Thoracic aorta (tissue), 2 donors: Measurements from ENCODE around the gene LCMT1. TPM values are rescaled to one million over a fixed set of nuclear protein-coding genes. Genes with fewer than 3 reads are reported as not detected.

ENCODE experiments used
- ATAC-seq: fragments of 150-250 bp; one replicate; pipeline ENCODE4 v1.8.0; 2017; ENCODE audit warnings: low read depth; ENCODE audit not compliant: insufficient number of reproducible peaks, low FRiP score
- DNase-seq: peaks from one replicate; pipeline ENCODE4 v3.0.0-alpha.2; 2020; ENCODE audit warnings: low spot score
- H3K27ac ChIP-seq, 2 donors: fragments of 200-600 bp; sonication (generic); 1 replicate in 1 of 2; 2 replicates in 1 of 2; pipeline ENCODE4 v1.5.1; 2016; ENCODE audit warnings: mild to moderate bottlenecking in 2 of 2, moderate library complexity in 2 of 2
- H3K27me3 ChIP-seq: fragments of 200-600 bp; sonication (generic); replicated peaks from 2 replicates; pipeline ENCODE4 v1.6.0; 2016; ENCODE audit warnings: mild to moderate bottlenecking; ENCODE audit not compliant: insufficient read depth
- H3K36me3 ChIP-seq: fragments of 200-600 bp; sonication (generic); one replicate; pipeline ENCODE4 v1.5.1; 2016
- H3K4me1 ChIP-seq, 2 donors: fragments of 200-600 bp; sonication (generic); 1 replicate in 1 of 2; 2 replicates in 1 of 2; pipeline versions ENCODE4 v1.5.1 to v1.6.0; 2016; ENCODE audit warnings: low read depth in 2 of 2, mild to moderate bottlenecking in 1 of 2; ENCODE audit not compliant: control insufficient read depth in 1 of 2
- H3K4me3 ChIP-seq: fragments of 200-600 bp; sonication (generic); 2 replicates; pipeline ENCODE4 v1.5.1; 2016; ENCODE audit warnings: mild to moderate bottlenecking
- H3K9me3 ChIP-seq: fragments of 200-600 bp; sonication (generic); 2 replicates; pipeline ENCODE4 v1.5.1; 2016
- total RNA-seq, 2 donors: library from RNA; depleted of rRNA; stranded (reverse); fragments of >200 nt; gene quantifications; one replicate each; pipeline versions ENCODE4 v1.1.0 to v1.2.3, GENCODE V29; 2016
- TF ChIP-seq, protein P1 (sequence below): fragments of 200-600 bp; sonication (generic); IDR thresholded peaks from one replicate; pipeline ENCODE4 v1.5.1; 2019; ENCODE audit warnings: antibody characterized with exemption

Gene LCMT1
- total RNA-seq, 2 donors from 2014 or later: 31.0 to 42.5 TPM

DNA sequence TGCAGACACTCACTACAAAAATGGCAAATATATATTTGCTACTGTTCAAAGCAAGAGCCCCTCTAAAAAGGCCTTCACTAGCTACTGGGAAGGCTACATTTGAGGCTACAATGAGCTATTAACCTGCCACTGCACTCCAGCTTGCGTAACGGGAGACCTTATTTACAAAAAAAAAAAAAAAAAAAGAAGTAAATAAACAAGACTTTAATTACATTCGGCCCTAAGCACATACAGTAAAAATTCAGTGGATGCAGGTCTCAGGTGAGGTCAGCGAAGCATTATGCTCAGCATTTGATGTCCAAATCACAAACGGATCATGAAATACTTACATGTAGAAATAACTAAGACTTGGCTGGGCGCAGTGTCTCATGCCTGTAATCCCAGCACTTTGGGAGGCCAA, 26.7 kb upstream of the LCMT1 start:
- no peak overlapping the region for H3K27ac ChIP-seq
- TF ChIP-seq, protein P1, sequence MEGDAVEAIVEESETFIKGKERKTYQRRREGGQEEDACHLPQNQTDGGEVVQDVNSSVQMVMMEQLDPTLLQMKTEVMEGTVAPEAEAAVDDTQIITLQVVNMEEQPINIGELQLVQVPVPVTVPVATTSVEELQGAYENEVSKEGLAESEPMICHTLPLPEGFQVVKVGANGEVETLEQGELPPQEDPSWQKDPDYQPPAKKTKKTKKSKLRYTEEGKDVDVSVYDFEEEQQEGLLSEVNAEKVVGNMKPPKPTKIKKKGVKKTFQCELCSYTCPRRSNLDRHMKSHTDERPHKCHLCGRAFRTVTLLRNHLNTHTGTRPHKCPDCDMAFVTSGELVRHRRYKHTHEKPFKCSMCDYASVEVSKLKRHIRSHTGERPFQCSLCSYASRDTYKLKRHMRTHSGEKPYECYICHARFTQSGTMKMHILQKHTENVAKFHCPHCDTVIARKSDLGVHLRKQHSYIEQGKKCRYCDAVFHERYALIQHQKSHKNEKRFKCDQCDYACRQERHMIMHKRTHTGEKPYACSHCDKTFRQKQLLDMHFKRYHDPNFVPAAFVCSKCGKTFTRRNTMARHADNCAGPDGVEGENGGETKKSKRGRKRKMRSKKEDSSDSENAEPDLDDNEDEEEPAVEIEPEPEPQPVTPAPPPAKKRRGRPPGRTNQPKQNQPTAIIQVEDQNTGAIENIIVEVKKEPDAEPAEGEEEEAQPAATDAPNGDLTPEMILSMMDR: no peak
- H3K4me3 ChIP-seq: no peak overlapping the region
- ATAC-seq (no peak), DNase-seq (no peak)
- no peaks in the 10 kb centered on the region for H3K4me1 ChIP-seq
- H3K36me3 ChIP-seq: no peaks in the 10 kb centered on the region
- no peaks in the 10 kb centered on the region for H3K9me3 ChIP-seq
- H3K27me3 ChIP-seq: no peaks in the 10 kb centered on the region

DNA sequence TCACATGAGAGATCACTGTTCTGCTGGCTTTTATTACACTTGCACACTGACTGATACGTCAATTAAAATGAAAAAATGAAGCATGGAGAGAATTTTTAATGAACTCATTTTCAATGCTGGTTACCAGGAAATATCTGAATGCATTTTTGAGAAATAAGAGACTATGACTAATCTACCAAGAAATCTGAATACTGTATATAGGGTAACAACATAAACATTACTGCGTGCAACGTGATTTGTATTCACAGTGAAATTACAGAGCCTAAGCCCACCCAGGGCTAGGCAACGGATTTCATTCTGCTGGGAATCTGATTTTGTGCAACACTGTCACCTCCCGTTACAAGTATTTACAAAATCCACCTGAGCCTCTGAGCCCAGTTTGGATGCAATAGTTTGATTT, 23.8 kb upstream of the LCMT1 start:
- Histone ChIP-seq H3K27ac (no peak overlapping the region), H3K9me3 (no peaks in the 10 kb centered on the region), H3K4me1 (no peaks in the 10 kb centered on the region), H3K36me3 (no peaks in the 10 kb centered on the region), H3K4me3 (no peak overlapping the region), H3K27me3 (no peaks in the 10 kb centered on the region)
- no peak for ATAC-seq
- DNase-seq: no peak
- TF ChIP-seq, protein P1: no peak

DNA sequence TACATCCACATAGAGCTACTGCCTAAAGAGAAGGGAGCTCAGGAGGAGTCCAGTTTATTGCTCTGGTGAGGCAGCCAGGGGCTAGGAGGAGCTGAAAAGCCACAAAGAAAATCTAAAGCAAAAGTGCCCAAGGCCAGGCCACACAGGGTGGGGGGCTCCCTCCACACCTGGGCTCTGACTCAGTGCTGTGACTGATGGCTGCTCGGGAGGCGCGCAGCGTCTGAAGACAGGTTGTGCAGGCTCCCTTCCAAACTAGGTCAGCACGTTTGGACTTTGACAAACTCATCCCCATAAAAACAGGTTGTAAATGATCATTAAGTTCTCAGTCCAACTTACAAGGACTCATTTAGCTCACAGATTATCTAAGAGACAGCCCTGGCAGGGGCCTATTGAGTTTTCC, 22.2 kb upstream of the LCMT1 start:
- no peak overlapping the region for H3K27ac ChIP-seq
- no peaks in the 10 kb centered on the region for H3K27me3 ChIP-seq
- TF ChIP-seq, protein P1: no peak
- no peaks in the 10 kb centered on the region for H3K36me3 ChIP-seq
- no peak for ATAC-seq
- no peaks in the 10 kb centered on the region for H3K9me3 ChIP-seq
- no peak overlapping the region for H3K4me3 ChIP-seq
- H3K4me1 ChIP-seq: no peaks in the 10 kb centered on the region
- DNase-seq: no peak

DNA sequence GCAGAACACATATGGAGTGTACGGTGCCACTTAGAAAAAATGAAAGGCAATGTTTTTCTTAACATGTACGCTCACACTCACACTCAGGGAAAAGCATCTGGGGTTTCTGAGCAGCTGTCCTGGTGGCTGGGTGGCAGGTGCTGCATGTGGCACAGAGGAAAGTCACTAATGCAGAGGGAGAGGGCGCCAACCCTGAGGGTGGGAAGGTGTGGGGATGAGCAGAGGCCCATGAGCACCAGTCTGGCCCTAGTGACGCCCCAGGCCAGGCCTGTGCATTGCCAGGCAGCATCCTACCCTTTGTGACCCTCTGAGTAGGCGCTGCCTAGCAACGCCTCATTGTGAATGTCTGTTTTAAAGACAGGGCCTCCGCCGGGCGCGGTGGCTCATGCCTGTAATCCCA, 19.1 kb upstream of the LCMT1 start:
- no peak for DNase-seq
- Histone ChIP-seq H3K27ac (no peak overlapping the region), H3K9me3 (no peaks in the 10 kb centered on the region), H3K27me3 (no peaks in the 10 kb centered on the region), H3K36me3 (no peaks in the 10 kb centered on the region), H3K4me3 (no peak overlapping the region), H3K4me1 (no peaks in the 10 kb centered on the region)
- no peak for ATAC-seq
- TF ChIP-seq, protein P1: no peak

DNA sequence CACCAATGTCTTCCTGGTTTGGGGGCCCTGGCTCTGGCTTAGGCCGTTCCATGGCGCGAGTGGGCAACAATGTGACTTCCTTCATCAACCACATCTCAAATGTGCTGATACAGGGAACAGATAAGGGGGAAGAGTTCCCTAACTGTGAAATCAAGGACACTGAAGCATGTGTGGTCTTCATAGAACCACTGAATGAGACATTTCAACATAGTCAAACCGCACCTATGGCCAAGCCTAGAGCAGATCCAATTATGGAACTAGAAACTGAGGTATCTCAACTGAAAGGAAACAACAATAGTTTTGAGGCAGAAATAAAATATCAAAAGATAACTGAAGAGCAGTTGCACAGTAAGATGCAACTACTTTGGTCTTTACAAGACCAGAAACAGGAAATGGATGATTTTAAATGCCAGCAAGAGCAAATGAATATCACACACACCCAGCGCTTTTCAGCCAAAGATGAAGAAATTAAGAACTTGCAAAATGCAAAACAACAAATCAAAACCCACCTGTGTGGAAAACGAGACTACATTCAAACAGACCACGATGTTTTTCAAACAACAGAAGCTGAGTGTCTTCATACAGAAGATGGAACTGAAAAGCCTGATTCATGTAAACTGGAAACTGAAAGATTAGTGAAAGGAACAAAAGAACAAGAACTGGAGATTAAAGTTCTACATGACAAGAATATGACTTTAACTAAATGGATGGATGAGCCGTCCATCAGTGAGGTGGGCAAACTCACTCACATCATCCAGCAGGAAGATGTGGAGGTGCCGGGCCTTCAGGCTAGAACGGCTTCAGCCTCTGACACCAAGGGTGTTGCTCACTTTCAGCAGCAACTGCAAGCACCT, 18.1 kb upstream of the LCMT1 start:
- Histone ChIP-seq H3K36me3 (no peaks in the 10 kb centered on the region), H3K27me3 (no peaks in the 10 kb centered on the region), H3K9me3 (no peaks in the 10 kb centered on the region), H3K4me3 (no peak overlapping the region), H3K27ac (no peak overlapping the region), H3K4me1 (no peaks in the 10 kb centered on the region)
- ATAC-seq (no peak), DNase-seq (no peak)
- TF ChIP-seq, protein P1: no peak
